ENCODE measurements around the gene SAFB2.

SAFB2 gene

GRCh38 chr19:5648464-5648863 lies 25.9 kb upstream of the SAFB2 start:
- no peak for TF ChIP-seq CTCF (conservative IDR thresholded peaks at IDR 0.05; ENCODE audit: low read depth, low read length)

GRCh38 chr19:5646703-5647102 lies 24.1 kb upstream of the SAFB2 start:
- no peak for DNase-seq (ENCODE audit: low read depth)
- H3K4me3 ChIP-seq (ENCODE audit: low read length), result no peak overlapping the region
- no peak for TF ChIP-seq CTCF (conservative IDR thresholded peaks at IDR 0.05; ENCODE audit: low read depth, low read length)

More at GRCh38 chr19:5648464-5648863, 25.9 kb upstream of the SAFB2 start:
- H3K4me3 ChIP-seq (ENCODE audit: low read length), result no peak overlapping the region
- no peak for DNase-seq (ENCODE audit: low read depth)

- DNase-seq (ENCODE audit: low read depth), result no peak
- no peak overlapping the region for H3K4me3 ChIP-seq (ENCODE audit: low read length)
- TF ChIP-seq CTCF (conservative IDR thresholded peaks at IDR 0.05; ENCODE audit: low read depth, low read length), result no peak
These were observed 22.8 kb upstream of the SAFB2 start for GRCh38 chr19:5645409-5645808.

GRCh38 chr19:5644037-5644436 lies 21.5 kb upstream of the SAFB2 start:
- H3K4me3 ChIP-seq (ENCODE audit: low read length), result no peak overlapping the region
- TF ChIP-seq CTCF (conservative IDR thresholded peaks at IDR 0.05; ENCODE audit: low read depth, low read length), result no peak
- DNase-seq (ENCODE audit: low read depth), result no peak

- no peak for DNase-seq (ENCODE audit: low read depth)
- no peak for TF ChIP-seq CTCF (conservative IDR thresholded peaks at IDR 0.05; ENCODE audit: low read depth, low read length)
- no peak overlapping the region for H3K4me3 ChIP-seq (ENCODE audit: low read length)
These were observed 20.5 kb upstream of the SAFB2 start for GRCh38 chr19:5643060-5643459.

- DNase-seq (ENCODE audit: low read depth), result no peak
- no peak for TF ChIP-seq CTCF (conservative IDR thresholded peaks at IDR 0.05; ENCODE audit: low read depth, low read length)
- no peak overlapping the region for H3K4me3 ChIP-seq (ENCODE audit: low read length)
These were observed 19.6 kb upstream of the SAFB2 start for GRCh38 chr19:5642204-5642603.

- TF ChIP-seq CTCF (conservative IDR thresholded peaks at IDR 0.05; ENCODE audit: low read depth, low read length), result no peak
- no peak overlapping the region for H3K4me3 ChIP-seq (ENCODE audit: low read length)
These were observed 18.6 kb upstream of the SAFB2 start for GRCh38 chr19:5641171-5641570.

More at GRCh38 chr19:5641171-5641570, 18.6 kb upstream of the SAFB2 start:
- DNase-seq (ENCODE audit: low read depth), result no peak

Measured in retinal pigment epithelial cell (primary cell).